ENCODE measurements around the gene WDFY4. TPM values are rescaled to one million over a fixed set of nuclear protein-coding genes. Genes with fewer than 3 reads are reported as not detected.

The WDFY4 gene
- total and polyA plus RNA-seq, 2 of the 4 experiments (the other 2 are of a cell fraction): not detected

- no peak overlapping the region for H3K23ac ChIP-seq (ENCODE audit: low read depth, low read length)
- H3K9me3 ChIP-seq (ENCODE audit: control insufficient read depth, insufficient read depth, low read length): no peaks in the 10 kb centered on the region
- no peak overlapping the region for H3K4me2 ChIP-seq (ENCODE audit: low read depth, low read length)
- intact Hi-C loops (cut with micrococcal nuclease): no loop called here
- no peak overlapping the region for H3K9ac ChIP-seq (ENCODE audit: low read depth, low read length)
- no peak overlapping the region for H2BK120ac ChIP-seq (ENCODE audit: low read depth, low read length)
- no peaks in the 10 kb centered on the region for H3K9me1 ChIP-seq (ENCODE audit: insufficient read depth, low read length)
- no peaks in the 10 kb centered on the region for H3K79me1 ChIP-seq (ENCODE audit: low read depth in 1 of 2, low read length in 2 of 2)
- H4K20me1 ChIP-seq (ENCODE audit: insufficient read depth, low read length): no peaks in the 10 kb centered on the region
- in situ Hi-C loops (cut with MboI; ENCODE audit: low sequenced_read_pairs): no loop called here
- H2BK20ac ChIP-seq (ENCODE audit: low read depth, low read length): no peak overlapping the region
- dilution Hi-C loops (cut with HindIII; ENCODE audit: low sequenced_read_pairs, unreplicated experiment): no loop called here
- H3K14ac ChIP-seq (replicated peaks; ENCODE audit: low read depth, low read length): no peak overlapping the region
- no peak overlapping the region for H2AFZ ChIP-seq (replicated peaks; ENCODE audit: low read length, poor library complexity)
- H3K27me3 ChIP-seq (ENCODE audit: control insufficient read depth, insufficient read depth, low read length): no peaks in the 10 kb centered on the region; the same call in 1 of the 2 replicates
- CTCF ChIA-PET: no interaction called here
- no peak overlapping the region for H3K27ac ChIP-seq (ENCODE audit: insufficient read depth, low read length)
- H4K91ac ChIP-seq (ENCODE audit: insufficient read depth, low read depth, low read length): no peak overlapping the region
- H4K8ac ChIP-seq (ENCODE audit: low read depth in 2 of 2, low read length in 2 of 2): no peak overlapping the region
- no peak overlapping the region for H4K5ac ChIP-seq (ENCODE audit: low read depth, low read length)
- H2AK5ac ChIP-seq (ENCODE audit: low read depth, low read length): no peak overlapping the region
- H3K4ac ChIP-seq (ENCODE audit: low read depth, low read length): no peak overlapping the region
- BruUV-seq (replicated peaks): no TSS peak
- POLR2A ChIA-PET (ENCODE audit: unreplicated experiment): no interaction called here
- H2BK5ac ChIP-seq (ENCODE audit: low read depth, low read length, poor library complexity, severe bottlenecking): no peak overlapping the region
- H3K4me3 ChIP-seq (ENCODE audit: insufficient read depth, low read depth, low read length): no peak overlapping the region
- TF ChIP-seq FOS (IDR thresholded peaks at IDR 0.05; ENCODE audit: low read depth, low read length): no peak
- no peak for TF ChIP-seq CEBPB (IDR thresholded peaks at IDR 0.05; ENCODE audit: low read depth, low read length)
- TF ChIP-seq POLR2A (IDR thresholded peaks at IDR 0.05; ENCODE audit: low read depth, low read length): no peak
- no peak for TF ChIP-seq USF2 (IDR thresholded peaks at IDR 0.05; ENCODE audit: low read depth, low read length)
- TF ChIP-seq MAZ (IDR thresholded peaks at IDR 0.05; ENCODE audit: borderline replicate concordance, low read depth, low read length): no peak
- TF ChIP-seq, protein P1, sequence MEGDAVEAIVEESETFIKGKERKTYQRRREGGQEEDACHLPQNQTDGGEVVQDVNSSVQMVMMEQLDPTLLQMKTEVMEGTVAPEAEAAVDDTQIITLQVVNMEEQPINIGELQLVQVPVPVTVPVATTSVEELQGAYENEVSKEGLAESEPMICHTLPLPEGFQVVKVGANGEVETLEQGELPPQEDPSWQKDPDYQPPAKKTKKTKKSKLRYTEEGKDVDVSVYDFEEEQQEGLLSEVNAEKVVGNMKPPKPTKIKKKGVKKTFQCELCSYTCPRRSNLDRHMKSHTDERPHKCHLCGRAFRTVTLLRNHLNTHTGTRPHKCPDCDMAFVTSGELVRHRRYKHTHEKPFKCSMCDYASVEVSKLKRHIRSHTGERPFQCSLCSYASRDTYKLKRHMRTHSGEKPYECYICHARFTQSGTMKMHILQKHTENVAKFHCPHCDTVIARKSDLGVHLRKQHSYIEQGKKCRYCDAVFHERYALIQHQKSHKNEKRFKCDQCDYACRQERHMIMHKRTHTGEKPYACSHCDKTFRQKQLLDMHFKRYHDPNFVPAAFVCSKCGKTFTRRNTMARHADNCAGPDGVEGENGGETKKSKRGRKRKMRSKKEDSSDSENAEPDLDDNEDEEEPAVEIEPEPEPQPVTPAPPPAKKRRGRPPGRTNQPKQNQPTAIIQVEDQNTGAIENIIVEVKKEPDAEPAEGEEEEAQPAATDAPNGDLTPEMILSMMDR (conservative IDR thresholded peaks at IDR 0.05; ENCODE audit: low read depth, low read length): no peak
- TF ChIP-seq BHLHE40 (IDR thresholded peaks at IDR 0.05; ENCODE audit: low read depth, low read length): no peak
- no peak for TF ChIP-seq NFE2L2 (IDR thresholded peaks at IDR 0.05; ENCODE audit: low read depth, low read length)
- no peak for TF ChIP-seq MAFK (IDR thresholded peaks at IDR 0.05; ENCODE audit: low read depth, low read length)
- TF ChIP-seq ELK1 (IDR thresholded peaks at IDR 0.05; ENCODE audit: borderline replicate concordance, low read depth, low read length): no peak
- H2AK9ac ChIP-seq (replicated peaks; ENCODE audit: low read depth, low read length, poor library complexity): peak overlapping the region; percentile 20
- H2BK15ac ChIP-seq (ENCODE audit: low read depth, low read length): no peak overlapping the region
- ATAC-seq (ENCODE audit: low read depth) (no peak), DNase-seq (no peak)
- no peak overlapping the region for H3K18ac ChIP-seq (ENCODE audit: low read depth, low read length)
- WGBS, 2 experiments (ENCODE audit: extremely low coverage in 2 of 2, insufficient read length in 1 of 2): 63% methylated on average over 2 of the region's 3 CpGs; no CpG with 5 or more reads in 1 of the 2 experiments
- no peaks in the 10 kb centered on the region for H3K4me1 ChIP-seq (ENCODE audit: control insufficient read depth, insufficient read depth, low read length)
- no peaks in the 10 kb centered on the region for H3K36me3 ChIP-seq (ENCODE audit: control insufficient read depth, insufficient read depth, low read length)
- H3K56ac ChIP-seq (ENCODE audit: extremely low read depth, insufficient read depth, low read length): no peak overlapping the region
Observed at GRCh38 chr10:48813825-48814224, 129.2 kb downstream of the WDFY4 start.

Measured in IMR-90 (cell line).